Effector memory CD8-positive, alpha-beta T cell (primary cell): ENCODE measurements around the gene HMG20B.
A peak's percentile ranks its signal among the peaks of the same experiment; 100 is the strongest.
"Not testable (repeated sequence)": the region's sequence is repeated elsewhere in the genome, so short reads cannot be mapped to it uniquely, and the experiment has no call there.

Experiments
- ATAC-seq: fragments of 150-1000 bp; cut with Tn5 transposase; replicated peaks from 2 replicates; pipeline ENCODE4 v1.10.0; 2021; ENCODE audit warnings: mild to moderate bottlenecking, moderate library complexity
- DNase-seq, 3 experiments: peaks; one replicate each; pipeline ENCODE4 v3.0.0; 2021
- H3K27ac Mint-ChIP-seq, 2 donors: one replicate each; pipeline ENCODE4 v1.8.0; 2022; ENCODE audit warnings: mild to moderate bottlenecking in 2 of 2, mixed read lengths in 2 of 2, moderate library complexity in 2 of 2
- H3K27me3 Mint-ChIP-seq, 2 donors: one replicate each; pipeline ENCODE4 v1.8.0; 2022; ENCODE audit warnings: mixed read lengths in 2 of 2
- H3K36me3 Mint-ChIP-seq: one replicate; pipeline ENCODE4 v1.8.0; 2022; ENCODE audit warnings: mild to moderate bottlenecking, moderate library complexity, mixed read lengths; ENCODE audit not compliant: insufficient read depth
- H3K4me1 Mint-ChIP-seq, 2 donors: one replicate each; pipeline ENCODE4 v1.8.0; 2022; ENCODE audit warnings: low read depth in 2 of 2, mixed read lengths in 2 of 2
- H3K4me3 Mint-ChIP-seq, 2 donors: one replicate each; pipeline ENCODE4 v1.8.0; 2022; ENCODE audit warnings: mild to moderate bottlenecking in 2 of 2, mixed read lengths in 2 of 2, moderate library complexity in 2 of 2
- H3K9me3 Mint-ChIP-seq, 2 donors: one replicate each; pipeline ENCODE4 v1.8.0; 2022; ENCODE audit warnings: mixed read lengths in 2 of 2
- total RNA-seq, 9 experiments: gene quantifications; one replicate each; lab custom pipeline; 2026; lab: John Stamatoyannopoulos, UW

Gene HMG20B
- total RNA-seq = 20.2 to 57.7 (median 36.6) reads per million in 9 experiments

DNA sequence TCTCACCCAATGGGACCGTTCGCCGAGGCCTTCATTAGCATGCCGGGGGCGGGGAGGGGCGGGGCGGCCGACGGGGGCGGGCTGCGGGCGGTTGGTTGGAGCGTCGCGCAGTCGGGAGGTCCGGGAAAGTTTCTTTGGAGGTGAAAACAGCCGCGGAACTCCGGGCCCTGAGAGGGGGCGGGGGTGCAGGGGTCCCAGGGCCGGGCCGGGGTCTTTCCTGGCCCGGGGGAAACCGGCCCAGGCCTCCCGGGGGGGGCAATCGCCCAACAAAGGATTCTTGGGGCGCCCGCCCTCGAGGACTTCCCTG, at the start of gene HMG20B:
Gene HMG20B, plus strand, starts transcription at position 90 of the 307 bp plus-strand sequence. CDS start 366 bp downstream, outside the sequence.
- Mint-ChIP-seq H3K4me1 (peaks cover 0 to 13% of the 10 kb centered on the region in 2 donors), H3K9me3 (no peaks in the 10 kb centered on the region), H3K27ac (peak within 1 kb of the TSS; percentile 81 to 84), H3K36me3 (peaks cover 28% of the 10 kb centered on the region), H3K27me3 (no peaks in the 10 kb centered on the region), H3K4me3 (peak within 1 kb of the TSS; percentile 75 to 79)
- DNase-seq (no peak), ATAC-seq (peak; percentile 3)

DNA sequence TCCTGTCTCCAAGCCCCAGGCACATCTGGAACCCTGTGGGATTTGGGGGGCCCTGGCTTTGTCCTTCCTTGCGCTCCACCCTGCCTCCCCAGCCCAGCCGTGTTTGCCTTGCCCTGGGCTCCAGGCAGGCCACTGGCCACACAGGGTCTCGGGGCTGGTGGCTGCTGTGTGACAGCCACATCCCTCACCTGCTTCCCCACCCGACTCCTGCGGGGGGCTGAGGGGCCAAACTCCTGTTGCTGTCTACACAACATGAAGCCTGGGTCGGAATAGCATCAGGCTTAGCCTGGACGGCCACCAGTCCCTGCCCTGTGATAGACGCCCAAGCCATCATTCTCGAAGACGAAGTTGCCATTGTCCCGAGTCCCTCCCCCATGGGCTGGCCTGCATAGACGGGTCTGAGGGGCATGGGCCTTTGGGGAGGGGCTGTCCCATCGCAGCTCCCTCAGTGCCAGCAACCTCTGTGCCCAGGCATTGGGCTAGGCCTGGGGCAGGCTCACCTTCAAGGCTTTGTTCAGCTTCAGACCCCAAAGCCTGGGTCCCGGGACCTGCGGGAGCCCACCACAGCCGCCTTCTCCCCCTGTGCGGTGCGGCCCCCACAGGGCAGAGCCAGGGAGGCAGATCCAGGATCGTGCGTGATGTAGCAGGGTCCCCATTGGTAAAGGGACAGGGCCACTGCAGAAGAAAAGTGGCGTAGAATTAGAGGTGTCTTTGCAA, 49.2 kb upstream of the HMG20B start:
- ATAC-seq = no peak
- peak overlapping the region in 1 of 2 donors; percentile 72 for H3K27ac Mint-ChIP-seq
- H3K4me3 Mint-ChIP-seq = no peak overlapping the region
- peaks cover 48% of the 10 kb centered on the region for H3K36me3 Mint-ChIP-seq
- H3K27me3 Mint-ChIP-seq = no peaks in the 10 kb centered on the region
- no peak for DNase-seq
- no peaks in the 10 kb centered on the region for H3K9me3 Mint-ChIP-seq
- H3K4me1 Mint-ChIP-seq = peaks cover 9 to 19% of the 10 kb centered on the region in 2 donors

DNA sequence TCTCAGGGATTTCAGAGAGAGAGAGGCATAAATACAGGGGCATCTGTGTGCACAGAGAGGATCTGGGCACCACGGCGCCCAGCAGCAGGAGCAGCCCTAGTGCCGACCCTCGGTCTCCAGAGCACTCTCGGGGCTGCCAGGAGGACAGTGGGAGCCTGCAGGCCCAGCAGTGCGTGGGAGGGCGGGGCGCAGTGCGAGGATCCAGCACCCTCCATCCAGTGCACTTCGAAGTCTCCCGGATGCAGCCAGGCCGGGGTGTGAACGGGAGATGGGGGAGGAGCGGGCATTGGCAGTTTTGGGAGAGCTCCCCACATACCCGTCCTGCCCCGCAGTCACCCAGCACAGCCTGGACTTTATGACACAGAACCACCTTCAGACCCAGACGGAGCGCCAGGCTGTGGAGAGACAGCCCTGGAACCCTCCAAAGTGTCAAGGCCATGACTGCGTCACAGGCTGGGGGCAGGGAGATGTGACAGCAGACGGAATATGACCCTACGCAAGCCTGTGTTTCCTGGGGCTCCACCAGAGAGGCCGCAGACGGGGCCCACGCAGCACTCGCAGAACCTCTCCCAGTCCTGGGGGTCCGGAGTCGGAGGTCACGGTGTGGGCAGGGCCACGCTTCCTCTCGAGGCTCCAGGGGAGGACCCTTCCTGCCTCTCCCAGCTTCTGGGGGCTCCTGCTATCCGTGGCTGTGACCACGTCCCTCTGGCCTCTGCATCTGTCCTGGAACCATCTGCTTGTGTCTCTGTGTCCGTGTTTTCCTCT, 48.5 kb upstream of the HMG20B start:
- H3K27ac Mint-ChIP-seq = peak overlapping the region in 1 of 2 donors; percentile 72
- no peaks in the 10 kb centered on the region for H3K9me3 Mint-ChIP-seq
- H3K36me3 Mint-ChIP-seq = peaks cover 47% of the 10 kb centered on the region
- no peaks in the 10 kb centered on the region for H3K27me3 Mint-ChIP-seq
- H3K4me1 Mint-ChIP-seq = peaks cover 9 to 19% of the 10 kb centered on the region in 2 donors
- H3K4me3 Mint-ChIP-seq = no peak overlapping the region
- DNase-seq = no peak
- ATAC-seq = no peak

DNA sequence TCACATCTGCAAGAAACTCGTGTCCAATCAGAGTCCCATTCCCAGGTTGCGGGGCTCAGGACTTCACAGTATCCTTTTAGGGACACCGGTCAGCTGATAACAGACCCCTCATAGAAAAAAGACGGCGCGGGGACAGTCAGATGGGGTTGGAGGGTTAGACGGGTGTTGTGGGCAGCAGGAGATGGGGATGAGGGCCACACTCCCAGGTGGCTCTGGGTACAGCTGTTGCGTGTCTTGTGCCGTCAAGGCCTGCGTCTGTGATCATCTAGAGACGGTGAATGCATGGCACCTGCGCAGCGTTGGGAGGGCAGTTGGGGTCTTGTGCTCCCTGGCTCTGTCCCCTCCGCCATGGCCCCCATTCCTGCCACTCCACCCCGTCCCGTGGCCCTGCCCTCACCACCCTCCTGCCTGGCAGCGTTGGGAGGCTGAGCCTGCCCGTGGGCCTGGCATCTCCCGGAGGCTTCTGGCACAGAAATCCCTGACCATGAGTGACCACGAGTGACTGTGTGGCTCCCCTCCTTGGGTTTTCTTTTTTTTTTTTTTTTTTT, 47.8 kb upstream of the HMG20B start:
- DNase-seq = no peak
- Mint-ChIP-seq H3K36me3 (peaks cover 41% of the 10 kb centered on the region), H3K27ac (no peak overlapping the region), H3K9me3 (no peaks in the 10 kb centered on the region), H3K4me3 (no peak overlapping the region), H3K27me3 (no peaks in the 10 kb centered on the region), H3K4me1 (peaks cover 9 to 14% of the 10 kb centered on the region in 2 donors)
- ATAC-seq = no peak

DNA sequence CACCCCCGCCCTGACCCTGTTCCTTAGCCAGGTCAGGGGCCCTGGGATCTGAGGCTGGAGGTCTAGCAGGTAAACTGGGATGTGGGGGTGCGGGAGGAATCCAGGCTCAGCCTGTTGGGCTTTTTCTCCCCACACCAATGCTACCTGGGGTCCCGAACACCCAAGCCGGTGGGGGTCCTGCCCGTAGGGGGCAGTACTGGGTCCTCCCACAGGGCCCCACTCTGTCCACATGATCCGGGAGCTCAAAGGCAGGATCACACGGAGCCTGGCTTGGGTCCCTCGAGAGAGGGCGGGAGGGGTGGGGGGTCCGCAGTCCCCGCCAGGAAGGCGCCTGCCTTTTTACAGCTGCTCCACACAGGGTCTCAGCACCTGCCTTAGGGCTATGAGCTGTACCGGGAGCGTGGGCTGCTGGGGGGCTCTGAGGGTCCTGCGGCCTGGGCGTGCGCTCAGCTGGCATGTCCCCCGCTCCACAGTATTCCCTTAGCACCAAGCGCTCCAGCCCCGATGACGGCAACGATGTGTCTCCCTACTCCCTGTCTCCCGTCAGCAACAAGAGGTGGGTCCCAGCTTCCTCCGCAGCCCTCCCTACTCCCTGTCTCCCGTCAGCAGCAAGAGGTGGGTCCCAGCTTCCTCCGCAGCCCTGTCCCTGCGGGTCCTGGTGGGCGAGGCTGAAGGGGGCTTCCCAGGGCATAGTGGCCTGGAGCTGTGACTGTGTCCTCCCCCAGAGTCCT, 46.1 kb upstream of the HMG20B start:
- H3K4me1 Mint-ChIP-seq = peaks cover 4 to 9% of the 10 kb centered on the region in 2 donors
- peak overlapping the region in 1 of 2 donors; percentile 41 for H3K4me3 Mint-ChIP-seq
- peak overlapping the region in 1 of 2 donors; percentile 28 for H3K27ac Mint-ChIP-seq
- peaks cover 40% of the 10 kb centered on the region for H3K36me3 Mint-ChIP-seq
- ATAC-seq = no peak
- no peak for DNase-seq
- H3K27me3 Mint-ChIP-seq = no peaks in the 10 kb centered on the region
- no peaks in the 10 kb centered on the region for H3K9me3 Mint-ChIP-seq

DNA sequence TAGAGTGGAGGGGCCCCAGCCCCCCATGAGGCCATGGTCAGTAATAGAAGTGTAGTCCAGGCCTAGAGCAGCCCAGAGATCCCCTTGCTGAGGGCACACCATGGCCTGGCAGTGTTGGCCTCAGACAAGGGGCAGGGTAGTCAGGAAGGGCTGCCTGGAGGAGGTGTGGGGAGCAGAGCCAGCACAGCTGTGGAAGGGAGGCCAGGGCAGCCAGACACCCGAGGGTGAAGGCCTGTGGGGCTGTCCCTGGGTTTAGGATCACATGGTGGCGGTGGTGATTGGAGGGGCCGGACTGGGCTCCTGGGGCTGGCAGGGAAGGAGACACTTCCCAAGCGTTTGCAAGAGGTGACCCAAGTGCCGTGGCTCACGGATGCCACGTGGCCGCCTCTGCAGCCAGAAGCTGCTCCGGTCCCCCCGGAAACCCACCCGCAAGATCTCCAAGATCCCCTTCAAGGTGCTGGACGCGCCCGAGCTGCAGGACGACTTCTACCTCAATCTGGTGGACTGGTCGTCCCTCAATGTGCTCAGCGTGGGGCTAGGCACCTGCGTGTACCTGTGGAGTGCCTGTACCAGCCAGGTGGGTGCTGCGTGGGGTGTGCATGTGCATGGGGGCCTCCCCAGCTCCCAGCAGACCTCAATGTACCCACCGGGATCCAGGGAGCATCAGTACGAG, 45.4 kb upstream of the HMG20B start:
- Mint-ChIP-seq H3K36me3 (peaks cover 38% of the 10 kb centered on the region), H3K27ac (peak overlapping the region in 1 of 2 donors; percentile 28), H3K4me3 (peak overlapping the region in 1 of 2 donors; percentile 41), H3K4me1 (peaks cover 4 to 5% of the 10 kb centered on the region in 2 donors), H3K27me3 (no peaks in the 10 kb centered on the region), H3K9me3 (no peaks in the 10 kb centered on the region)
- DNase-seq (no peak), ATAC-seq (no peak)

DNA sequence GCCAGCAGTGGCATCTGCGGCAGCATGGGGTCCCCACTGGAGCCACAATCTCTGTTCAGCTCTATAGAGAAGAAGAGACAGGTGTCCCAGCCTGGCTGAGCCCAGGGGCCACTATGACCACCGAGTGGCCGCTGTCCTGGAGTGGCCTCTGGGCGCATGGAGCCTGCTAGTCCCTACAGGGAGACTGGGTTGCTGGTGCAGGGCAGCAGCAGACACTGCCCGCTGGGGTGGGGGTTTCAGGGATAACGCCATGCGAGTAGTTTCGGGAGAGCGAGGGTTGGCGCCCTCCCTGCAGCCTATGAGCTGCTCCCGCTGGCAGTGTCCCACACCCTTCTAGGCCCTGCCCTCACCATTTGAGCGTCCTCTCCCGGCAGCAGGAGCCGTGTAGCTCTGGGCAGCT, 44.7 kb upstream of the HMG20B start:
- H3K4me3 Mint-ChIP-seq = no peak overlapping the region
- H3K36me3 Mint-ChIP-seq = peaks cover 40% of the 10 kb centered on the region
- peaks cover 4% of the 10 kb centered on the region in 2 donors for H3K4me1 Mint-ChIP-seq
- no peaks in the 10 kb centered on the region for H3K9me3 Mint-ChIP-seq
- ATAC-seq (no peak), DNase-seq (no peak)
- H3K27ac Mint-ChIP-seq = no peak overlapping the region
- no peaks in the 10 kb centered on the region for H3K27me3 Mint-ChIP-seq

DNA sequence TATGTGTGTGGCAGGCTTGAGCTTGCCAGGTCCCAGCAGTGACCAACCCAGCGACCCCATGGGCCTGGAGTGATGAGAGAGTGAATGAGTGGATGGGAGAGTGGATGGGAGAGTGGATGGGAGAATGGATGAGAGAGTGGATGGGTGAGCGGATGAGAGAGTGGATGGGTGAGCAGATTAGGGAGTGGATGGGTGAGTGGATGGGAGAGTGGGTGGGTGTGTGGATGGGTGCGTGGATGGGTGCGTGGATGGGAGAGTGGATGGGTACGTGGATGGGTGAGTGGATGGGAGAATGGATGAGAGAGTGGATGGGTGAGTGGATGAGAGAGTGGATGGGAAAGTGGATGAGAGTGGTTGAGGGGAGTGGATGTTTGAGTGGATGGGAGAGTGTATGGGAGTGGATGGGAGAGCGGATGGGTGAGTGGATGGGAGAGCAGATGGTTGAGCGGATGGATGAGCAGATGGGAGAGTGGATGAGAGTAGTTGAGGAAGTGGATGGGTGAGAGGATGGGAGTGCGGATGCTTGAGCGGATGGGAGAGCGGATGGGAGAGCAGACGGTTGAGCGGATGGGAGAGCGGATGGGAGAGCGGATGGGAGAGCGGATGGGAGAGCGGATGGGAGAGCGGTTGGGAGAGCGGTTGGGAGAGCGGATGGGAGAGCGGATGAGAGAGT, 44.1 kb upstream of the HMG20B start:
- peaks cover 4% of the 10 kb centered on the region in 2 donors for H3K4me1 Mint-ChIP-seq
- H3K27ac Mint-ChIP-seq = no peak overlapping the region
- H3K36me3 Mint-ChIP-seq = peaks cover 46% of the 10 kb centered on the region
- ATAC-seq = no peak
- H3K4me3 Mint-ChIP-seq = no peak overlapping the region
- no peaks in the 10 kb centered on the region for H3K9me3 Mint-ChIP-seq
- no peak for DNase-seq
- no peaks in the 10 kb centered on the region for H3K27me3 Mint-ChIP-seq

DNA sequence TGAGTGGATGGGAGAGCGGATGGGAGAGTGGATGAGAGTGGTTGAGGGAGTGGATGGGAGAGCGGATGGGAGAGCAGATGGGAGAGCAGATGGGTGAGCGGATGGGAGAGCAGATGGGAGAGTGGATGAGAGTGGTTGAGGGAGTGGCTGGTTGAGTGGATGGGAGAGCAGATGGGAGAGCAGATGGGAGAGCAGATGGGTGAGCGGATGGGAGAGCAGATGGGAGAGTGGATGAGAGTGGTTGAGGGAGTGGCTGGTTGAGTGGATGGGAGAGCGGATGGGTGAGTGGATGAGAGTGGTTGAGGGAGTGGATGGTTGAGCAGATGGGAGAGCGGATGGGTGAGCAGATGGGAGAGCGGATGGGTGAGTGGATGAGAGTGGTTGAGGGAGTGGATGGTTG, 43.4 kb upstream of the HMG20B start:
- H3K27me3 Mint-ChIP-seq, H3K9me3 Mint-ChIP-seq, ATAC-seq, H3K4me1 Mint-ChIP-seq, H3K4me3 Mint-ChIP-seq, H3K27ac Mint-ChIP-seq, DNase-seq: not testable (repeated sequence)
- H3K36me3 Mint-ChIP-seq = peaks cover 46% of the 10 kb centered on the region

DNA sequence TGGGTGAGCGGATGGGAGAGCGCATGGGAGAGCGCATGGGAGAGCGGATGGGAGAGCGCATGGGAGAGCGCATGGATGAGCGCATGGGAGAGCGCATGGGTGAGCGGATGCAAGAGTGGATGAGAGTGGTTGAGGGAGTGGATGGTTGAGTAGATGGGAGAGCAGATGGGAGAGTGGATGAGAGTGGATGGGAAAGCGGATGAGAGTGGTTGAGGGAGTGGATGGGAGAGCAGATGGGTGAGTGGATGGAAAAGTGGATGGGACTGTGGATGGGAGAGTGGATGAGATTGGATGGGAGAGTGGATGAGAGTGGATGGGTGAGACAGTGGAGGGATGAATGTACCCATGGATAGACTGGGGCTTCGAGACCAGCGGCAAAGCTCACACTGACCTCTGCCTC, 42.4 kb upstream of the HMG20B start:
- DNase-seq (no peak), ATAC-seq (no peak)
- H3K36me3 Mint-ChIP-seq = peaks cover 51% of the 10 kb centered on the region
- H3K9me3 Mint-ChIP-seq = no peaks in the 10 kb centered on the region
- H3K4me1 Mint-ChIP-seq = peaks cover 3 to 5% of the 10 kb centered on the region in 2 donors
- no peak overlapping the region for H3K27ac Mint-ChIP-seq
- no peaks in the 10 kb centered on the region for H3K27me3 Mint-ChIP-seq
- H3K4me3 Mint-ChIP-seq = no peak overlapping the region

DNA sequence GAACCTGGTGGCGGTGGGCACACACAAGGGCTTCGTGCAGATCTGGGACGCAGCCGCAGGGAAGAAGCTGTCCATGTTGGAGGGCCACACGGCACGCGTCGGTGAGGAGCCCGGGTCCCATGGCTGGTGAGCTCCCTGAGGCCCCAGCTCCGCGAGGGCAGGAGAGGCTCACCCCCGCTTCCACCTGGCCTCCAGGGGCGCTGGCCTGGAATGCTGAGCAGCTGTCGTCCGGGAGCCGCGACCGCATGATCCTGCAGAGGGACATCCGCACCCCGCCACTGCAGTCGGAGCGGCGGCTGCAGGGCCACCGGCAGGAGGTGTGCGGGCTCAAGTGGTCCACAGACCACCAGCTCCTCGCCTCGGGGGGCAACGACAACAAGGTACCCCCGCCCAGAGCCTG, 41.0 kb upstream of the HMG20B start:
- Mint-ChIP-seq H3K36me3 (peaks cover 45% of the 10 kb centered on the region), H3K9me3 (no peaks in the 10 kb centered on the region), H3K27ac (no peak overlapping the region), H3K27me3 (no peaks in the 10 kb centered on the region), H3K4me1 (peaks cover 3 to 5% of the 10 kb centered on the region in 2 donors), H3K4me3 (no peak overlapping the region)
- DNase-seq (no peak), ATAC-seq (no peak)

DNA sequence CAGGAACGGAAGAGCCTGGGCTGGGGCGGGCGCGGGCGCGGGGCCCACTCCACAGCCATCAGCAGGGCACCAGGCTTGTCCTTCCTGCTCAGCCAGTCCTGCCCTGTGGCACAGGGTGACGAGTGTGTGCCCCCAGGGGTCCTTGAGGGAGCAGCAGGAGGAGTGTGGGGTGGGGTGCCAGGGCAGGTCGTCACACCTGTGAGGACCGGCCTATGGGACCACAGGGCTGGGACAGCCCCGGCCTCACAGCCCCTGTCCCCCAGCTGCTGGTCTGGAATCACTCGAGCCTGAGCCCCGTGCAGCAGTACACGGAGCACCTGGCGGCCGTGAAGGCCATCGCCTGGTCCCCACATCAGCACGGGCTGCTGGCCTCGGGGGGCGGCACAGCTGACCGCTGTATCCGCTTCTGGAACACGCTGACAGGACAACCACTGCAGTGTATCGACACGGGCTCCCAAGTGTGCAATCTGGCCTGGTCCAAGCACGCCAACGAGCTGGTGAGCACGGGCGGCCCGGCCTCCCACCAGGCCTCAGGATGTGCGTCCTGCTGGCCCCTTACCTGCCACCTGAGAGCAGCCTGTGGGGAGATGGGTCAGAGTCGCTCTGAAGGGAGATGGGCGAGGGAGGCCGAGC, 40.5 kb upstream of the HMG20B start:
- peaks cover 3 to 5% of the 10 kb centered on the region in 2 donors for H3K4me1 Mint-ChIP-seq
- H3K36me3 Mint-ChIP-seq = peaks cover 45% of the 10 kb centered on the region
- no peak for ATAC-seq
- H3K9me3 Mint-ChIP-seq = no peaks in the 10 kb centered on the region
- no peak overlapping the region for H3K4me3 Mint-ChIP-seq
- H3K27ac Mint-ChIP-seq = no peak overlapping the region
- H3K27me3 Mint-ChIP-seq = no peaks in the 10 kb centered on the region
- no peak for DNase-seq
